Tibial artery (tissue), 4 donors: ENCODE results near the gene SLC38A2.

Experiments used
- DNase-seq, 2 donors: peaks; one replicate each; pipeline ENCODE4 v3.0.0-alpha.2; 2019
- H3K27ac ChIP-seq, 2 donors: fragments of 200-600 bp; sonication (generic) in 1 of 2; 1 replicate in 1 of 2; 2 replicates in 1 of 2; pipeline ENCODE4 v1.5.1; 2018 to 2019; ENCODE audit warnings: mild to moderate bottlenecking in 1 of 2
- H3K27me3 ChIP-seq, 2 donors: fragments of 200-600 bp; sonication (generic) in 1 of 2; one replicate each; pipeline versions ENCODE4 v1.5.1 to v1.6.0; 2016 to 2019
- H3K36me3 ChIP-seq, 3 donors: fragments of 200-600 bp; sonication (generic) in 2 of 3; one replicate each; pipeline ENCODE4 v1.5.1; 2016 to 2019; ENCODE audit warnings: mild to moderate bottlenecking in 2 of 3
- H3K4me1 ChIP-seq, 4 donors: fragments of 200-600 bp; sonication (generic) in 2 of 4; 1 replicate in 3 of 4; 2 replicates in 1 of 4; pipeline ENCODE4 v1.5.1; 2016 to 2019
- H3K4me3 ChIP-seq, 2 donors: fragments of 200-600 bp; sonication (generic) in 1 of 2; 1 replicate in 1 of 2; 2 replicates in 1 of 2; pipeline ENCODE4 v1.5.1; 2018 to 2019; ENCODE audit warnings: mild to moderate bottlenecking in 2 of 2
- H3K9me3 ChIP-seq, 3 donors: fragments of 200-600 bp; sonication (generic) in 1 of 3; one replicate each; pipeline ENCODE4 v1.5.1; 2016 to 2019
- intact Hi-C: fragments of 100-400 bp; cut with DNase I; formaldehyde crosslinking; loops from one replicate; pipeline ENCODE4 v1.15.0; 2023; ENCODE audit warnings: low total_unique reads
- TF ChIP-seq, protein P1 (sequence below), 2 experiments: fragments of 200-600 bp in 1 of 2; fragments of 450-650 bp in 1 of 2; IDR thresholded peaks; one replicate each; pipeline ENCODE4 v1.5.1; 2017 to 2019; ENCODE audit warnings: antibody characterized with exemption in 2 of 2, mild to moderate bottlenecking in 1 of 2, moderate library complexity in 1 of 2

Gene SLC38A2

DNA sequence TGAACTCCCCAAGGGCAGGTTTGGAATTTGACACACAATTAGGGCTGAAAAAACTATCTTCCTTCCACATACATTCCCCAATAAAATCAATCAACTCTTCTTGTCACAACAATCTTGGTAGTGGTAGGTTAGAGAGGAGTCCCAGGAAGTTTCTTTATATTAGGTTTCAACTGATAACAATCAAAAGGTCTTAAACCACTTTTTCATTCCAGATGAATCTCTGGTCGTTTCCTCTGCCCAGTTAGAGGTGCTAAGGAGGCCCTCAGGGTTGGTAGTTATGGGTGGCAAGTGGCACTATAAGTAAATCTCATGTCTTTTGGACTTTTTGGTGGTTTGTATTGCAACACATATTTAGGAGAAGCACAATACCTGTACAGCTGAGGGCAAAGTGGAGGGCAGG, 1.7 kb upstream of the SLC38A2 start:
- peaks cover 0 to 23% (median 15%) of the 10 kb centered on the region in 4 donors for H3K4me1 ChIP-seq
- H3K27me3 ChIP-seq, result no peaks in the 10 kb centered on the region
- TF ChIP-seq, protein P1, sequence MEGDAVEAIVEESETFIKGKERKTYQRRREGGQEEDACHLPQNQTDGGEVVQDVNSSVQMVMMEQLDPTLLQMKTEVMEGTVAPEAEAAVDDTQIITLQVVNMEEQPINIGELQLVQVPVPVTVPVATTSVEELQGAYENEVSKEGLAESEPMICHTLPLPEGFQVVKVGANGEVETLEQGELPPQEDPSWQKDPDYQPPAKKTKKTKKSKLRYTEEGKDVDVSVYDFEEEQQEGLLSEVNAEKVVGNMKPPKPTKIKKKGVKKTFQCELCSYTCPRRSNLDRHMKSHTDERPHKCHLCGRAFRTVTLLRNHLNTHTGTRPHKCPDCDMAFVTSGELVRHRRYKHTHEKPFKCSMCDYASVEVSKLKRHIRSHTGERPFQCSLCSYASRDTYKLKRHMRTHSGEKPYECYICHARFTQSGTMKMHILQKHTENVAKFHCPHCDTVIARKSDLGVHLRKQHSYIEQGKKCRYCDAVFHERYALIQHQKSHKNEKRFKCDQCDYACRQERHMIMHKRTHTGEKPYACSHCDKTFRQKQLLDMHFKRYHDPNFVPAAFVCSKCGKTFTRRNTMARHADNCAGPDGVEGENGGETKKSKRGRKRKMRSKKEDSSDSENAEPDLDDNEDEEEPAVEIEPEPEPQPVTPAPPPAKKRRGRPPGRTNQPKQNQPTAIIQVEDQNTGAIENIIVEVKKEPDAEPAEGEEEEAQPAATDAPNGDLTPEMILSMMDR (IDR thresholded peaks at IDR 0.05), result no peak
- peak overlapping the region; percentile 96 for H3K27ac ChIP-seq
- H3K36me3 ChIP-seq, result peaks cover 19 to 32% (median 19%) of the 10 kb centered on the region in 3 donors
- no peak overlapping the region for H3K4me3 ChIP-seq
- H3K9me3 ChIP-seq, result no peaks in the 10 kb centered on the region
- intact Hi-C loops, result loop anchor here (5.0 to 10.0 kb wide), 4 partner anchors 107 to 288 kb away; partner anchors contain the start of gene SLC38A1
- no peak for DNase-seq

DNA sequence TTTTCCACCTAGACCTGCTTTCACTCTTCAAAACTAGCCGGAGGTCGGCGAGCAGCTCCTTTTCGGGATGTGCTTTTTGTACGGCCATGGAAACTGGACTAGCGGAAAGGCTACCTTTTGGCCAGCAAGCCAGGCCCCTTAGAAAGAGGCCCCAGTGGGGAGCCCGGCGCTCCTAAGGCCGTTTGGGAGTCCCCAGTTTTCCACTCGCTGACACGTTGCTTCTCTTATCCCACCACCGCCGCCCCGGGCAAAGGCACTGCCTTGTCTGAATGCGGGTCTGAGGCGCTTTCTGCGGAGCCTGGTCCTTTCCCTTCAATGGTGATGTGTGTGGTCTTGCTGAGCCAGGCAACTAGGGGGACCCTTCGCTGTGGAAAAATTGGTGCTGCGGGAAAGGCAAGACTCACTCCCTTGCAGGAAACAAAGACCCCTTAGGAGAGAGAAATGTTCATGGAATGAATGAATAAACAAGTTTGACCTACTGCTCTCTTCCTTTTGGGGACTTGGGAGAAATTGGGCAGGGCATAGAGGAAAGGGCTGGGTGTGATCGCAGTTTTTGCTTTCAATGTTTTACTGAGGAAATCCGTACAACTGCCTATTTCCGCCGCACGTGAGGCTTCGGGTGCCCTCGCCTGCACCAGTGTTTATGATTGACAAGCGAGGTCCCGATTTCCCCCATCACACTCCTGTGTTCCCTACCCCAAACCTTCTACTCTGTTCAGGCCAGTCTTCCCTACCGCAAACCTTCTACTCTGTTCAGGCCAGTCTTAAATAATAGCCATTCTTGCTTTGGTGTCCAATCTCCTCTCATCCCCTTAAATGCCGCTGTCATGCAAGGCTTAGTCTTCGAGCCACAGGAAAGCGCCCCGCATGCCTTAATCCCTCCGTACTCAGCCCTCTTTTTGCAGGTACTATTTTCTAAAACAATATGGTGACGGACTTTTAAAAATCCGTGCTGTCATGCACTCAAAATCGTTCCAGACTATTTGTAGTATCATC, 1.0 kb upstream of the SLC38A2 start:
- intact Hi-C loops, result loop anchor here (5.0 to 10.0 kb wide), 4 partner anchors 106 to 289 kb away; partner anchors contain the start of gene SLC38A1
- H3K27ac ChIP-seq, result peak overlapping the region; percentile 96
- H3K4me3 ChIP-seq, result peak overlapping the region; percentile 88 to 99
- H3K36me3 ChIP-seq, result peaks cover 26 to 39% (median 26%) of the 10 kb centered on the region in 3 donors
- H3K9me3 ChIP-seq, result no peaks in the 10 kb centered on the region
- no peaks in the 10 kb centered on the region for H3K27me3 ChIP-seq
- TF ChIP-seq, protein P1 (IDR thresholded peaks at IDR 0.05), result no peak
- DNase-seq, result peak; percentile 62 to 82
- H3K4me1 ChIP-seq, result peaks cover 0 to 30% (median 18%) of the 10 kb centered on the region in 4 donors

DNA sequence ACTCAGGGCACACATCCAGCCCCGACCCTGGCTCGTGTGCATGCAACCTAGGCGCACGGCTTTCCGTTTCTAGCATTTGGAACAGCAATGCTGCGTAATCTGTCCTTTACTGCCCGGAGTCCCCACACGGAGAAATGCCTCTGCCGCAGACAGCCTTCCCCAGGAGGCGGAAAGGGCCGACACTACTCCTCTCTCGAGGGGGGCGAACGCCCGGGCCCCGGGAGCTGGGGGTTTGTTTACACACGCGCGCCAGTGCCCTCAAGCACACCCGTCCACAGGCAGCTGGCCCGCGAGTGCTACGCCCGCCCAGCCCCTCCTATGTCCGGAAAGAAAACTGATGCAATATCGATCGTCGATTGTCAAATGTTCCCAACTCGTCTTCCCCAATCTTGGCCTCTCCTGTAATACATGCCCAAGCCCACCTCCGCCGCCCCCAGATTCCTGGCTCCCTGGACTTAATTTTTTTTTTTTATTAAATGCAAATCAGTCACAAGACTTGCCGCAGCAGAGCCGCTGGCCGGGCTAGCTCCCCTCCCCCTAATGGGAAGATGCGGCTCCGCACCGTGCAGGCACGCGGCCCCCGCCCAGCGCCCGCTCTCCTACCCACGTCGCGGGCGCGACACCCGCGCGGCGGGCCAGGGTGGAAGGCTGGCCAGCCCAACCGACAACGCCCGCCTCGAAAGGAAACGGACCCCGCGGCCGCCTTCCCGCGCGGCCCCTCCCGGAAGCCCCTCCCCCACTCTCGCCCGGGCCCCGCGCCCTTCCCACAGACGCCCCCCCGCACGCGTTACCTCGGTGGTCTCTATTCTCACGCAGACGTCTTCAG, 642 bp downstream of the SLC38A2 start:
- no peaks in the 10 kb centered on the region for H3K27me3 ChIP-seq
- peak overlapping the region; percentile 88 to 99 for H3K4me3 ChIP-seq
- peak overlapping the region; percentile 96 for H3K27ac ChIP-seq
- H3K9me3 ChIP-seq, result no peaks in the 10 kb centered on the region
- TF ChIP-seq, protein P1 (IDR thresholded peaks at IDR 0.05), result no peak
- peaks cover 42 to 56% (median 43%) of the 10 kb centered on the region in 3 donors for H3K36me3 ChIP-seq
- peak; percentile 76 to 87 for DNase-seq
- peaks cover 4 to 47% (median 32%) of the 10 kb centered on the region in 4 donors for H3K4me1 ChIP-seq
- intact Hi-C loops, result loop anchor here (2.0 to 10.0 kb wide), 5 partner anchors 13 to 290 kb away; partner anchors contain the start of gene SLC38A1

DNA sequence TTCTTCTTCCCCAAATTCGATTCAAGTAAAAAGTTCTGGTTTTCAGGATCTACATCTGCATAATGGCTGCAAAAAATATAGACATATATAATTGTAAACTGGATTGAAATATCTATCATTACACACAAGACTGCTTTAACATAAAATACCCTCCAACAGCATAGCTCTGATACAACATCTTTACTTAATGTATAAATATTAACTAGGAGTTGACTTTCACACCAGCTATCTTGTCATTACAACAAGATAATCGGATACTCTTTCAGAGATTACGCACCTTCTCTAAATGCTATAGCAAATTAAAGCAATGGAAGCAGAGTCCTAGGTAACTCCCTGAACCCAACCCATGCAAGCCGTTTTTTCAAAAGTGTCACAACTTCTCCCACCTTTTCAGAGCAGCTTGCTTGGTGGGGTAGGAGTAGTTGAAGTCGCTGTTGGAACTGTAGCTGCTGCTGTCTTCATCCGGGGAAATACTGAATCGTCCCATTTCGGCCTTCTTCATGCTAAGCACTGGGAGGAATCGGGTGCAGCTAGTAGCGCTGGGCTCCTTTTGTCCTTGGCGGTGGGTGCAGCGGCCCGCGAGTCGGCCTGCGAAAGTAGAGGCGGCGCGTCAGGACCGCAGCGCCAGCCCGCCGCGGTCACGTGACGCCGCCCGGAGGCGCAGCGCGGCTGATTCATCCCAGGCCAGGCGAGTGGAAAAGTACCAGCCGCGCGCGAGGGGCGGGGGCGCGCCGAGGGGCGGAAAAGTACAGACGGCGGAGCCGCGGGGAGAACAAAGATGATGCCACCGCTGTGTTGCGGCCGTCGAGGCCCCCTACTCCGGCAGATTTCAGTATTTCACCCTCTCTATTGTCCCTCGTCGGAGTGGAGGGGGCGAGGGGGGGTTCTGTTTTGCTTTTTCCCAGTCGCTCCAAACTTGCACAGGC, 1.5 kb downstream of the SLC38A2 start:
- peak overlapping the region; percentile 96 for H3K27ac ChIP-seq
- peaks cover 4 to 56% (median 40%) of the 10 kb centered on the region in 4 donors for H3K4me1 ChIP-seq
- no peaks in the 10 kb centered on the region for H3K9me3 ChIP-seq
- TF ChIP-seq, protein P1 (IDR thresholded peaks at IDR 0.05), result peak in 1 of 2 experiments; percentile 38
- intact Hi-C loops, result loop anchor here (2.0 to 10.0 kb wide), 5 partner anchors 14 to 291 kb away; partner anchors contain the start of gene SLC38A1
- no peaks in the 10 kb centered on the region for H3K27me3 ChIP-seq
- DNase-seq, result peak; percentile 87 to 94
- peaks cover 51 to 65% (median 51%) of the 10 kb centered on the region in 3 donors for H3K36me3 ChIP-seq
- H3K4me3 ChIP-seq, result peak overlapping the region; percentile 88 to 99
